Measurements from ENCODE around the gene ADGRG1. TPM values are rescaled to one million over a fixed set of nuclear protein-coding genes. Genes with fewer than 3 reads are reported as not detected.

The ADGRG1 gene
- polyA plus RNA-seq, 1 donor = 102 TPM

GRCh38 chr16:57637020-57637419 is 8.6 kb downstream of the ADGRG1 start:
- DNase-seq = no peak
- Histone ChIP-seq H3K9me3 (ENCODE audit: control insufficient read depth, low read depth, low read length) (no peaks in the 10 kb centered on the region), H3K27me3 (ENCODE audit: control insufficient read depth, insufficient read depth, low read length) (no peaks in the 10 kb centered on the region), H3K27ac (ENCODE audit: low read length) (no peak overlapping the region), H3K4me3 (ENCODE audit: low read length) (no peak overlapping the region), H3K36me3 (ENCODE audit: control insufficient read depth, insufficient read depth, low read length) (peaks cover 8% of the 10 kb centered on the region), H3K4me1 (ENCODE audit: control insufficient read depth, insufficient read depth, low read length) (peaks cover 49% of the 10 kb centered on the region)
- WGBS (ENCODE audit: insufficient coverage, low lambda C conversion rate) = no CpG with 5 or more reads among the region's 8 CpGs

GRCh38 chr16:57637424-57637823 is 9.0 kb downstream of the ADGRG1 start:
- peaks cover 49% of the 10 kb centered on the region for H3K4me1 ChIP-seq (ENCODE audit: control insufficient read depth, insufficient read depth, low read length)
- H3K27ac ChIP-seq (ENCODE audit: low read length) = no peak overlapping the region
- no peak overlapping the region for H3K4me3 ChIP-seq (ENCODE audit: low read length)
- no CpG with 5 or more reads among the region's 8 CpGs for WGBS (ENCODE audit: insufficient coverage, low lambda C conversion rate)
- H3K9me3 ChIP-seq (ENCODE audit: control insufficient read depth, low read depth, low read length) = no peaks in the 10 kb centered on the region
- H3K36me3 ChIP-seq (ENCODE audit: control insufficient read depth, insufficient read depth, low read length) = peaks cover 8% of the 10 kb centered on the region
- H3K27me3 ChIP-seq (ENCODE audit: control insufficient read depth, insufficient read depth, low read length) = no peaks in the 10 kb centered on the region
- DNase-seq = no peak

GRCh38 chr16:57637965-57638364 is 9.5 kb downstream of the ADGRG1 start:
- no CpG with 5 or more reads among the region's 6 CpGs for WGBS (ENCODE audit: insufficient coverage, low lambda C conversion rate)
- H3K9me3 ChIP-seq (ENCODE audit: control insufficient read depth, low read depth, low read length) = no peaks in the 10 kb centered on the region
- no peaks in the 10 kb centered on the region for H3K27me3 ChIP-seq (ENCODE audit: control insufficient read depth, insufficient read depth, low read length)
- no peak for DNase-seq
- no peak overlapping the region for H3K4me3 ChIP-seq (ENCODE audit: low read length)
- no peak overlapping the region for H3K27ac ChIP-seq (ENCODE audit: low read length)
- H3K4me1 ChIP-seq (ENCODE audit: control insufficient read depth, insufficient read depth, low read length) = peaks cover 50% of the 10 kb centered on the region
- peaks cover 9% of the 10 kb centered on the region for H3K36me3 ChIP-seq (ENCODE audit: control insufficient read depth, insufficient read depth, low read length)

GRCh38 chr16:57638381-57638780 is 10.0 kb downstream of the ADGRG1 start:
- Histone ChIP-seq H3K36me3 (ENCODE audit: control insufficient read depth, insufficient read depth, low read length) (peaks cover 9% of the 10 kb centered on the region), H3K4me3 (ENCODE audit: low read length) (no peak overlapping the region), H3K4me1 (ENCODE audit: control insufficient read depth, insufficient read depth, low read length) (peaks cover 53% of the 10 kb centered on the region), H3K9me3 (ENCODE audit: control insufficient read depth, low read depth, low read length) (no peaks in the 10 kb centered on the region), H3K27me3 (ENCODE audit: control insufficient read depth, insufficient read depth, low read length) (no peaks in the 10 kb centered on the region), H3K27ac (ENCODE audit: low read length) (no peak overlapping the region)
- no CpG with 5 or more reads among the region's 2 CpGs for WGBS (ENCODE audit: insufficient coverage, low lambda C conversion rate)
- DNase-seq = no peak

- WGBS (ENCODE audit: insufficient coverage, low lambda C conversion rate) = 63% methylated on average over 5 of the region's 23 CpGs
- Histone ChIP-seq H3K27ac (ENCODE audit: low read length) (no peak overlapping the region), H3K4me1 (ENCODE audit: control insufficient read depth, insufficient read depth, low read length) (peaks cover 51% of the 10 kb centered on the region)
These were observed 10.9 kb downstream of the ADGRG1 start for GRCh38 chr16:57639172-57639887.

GRCh38 chr16:57640185-57640584 is 11.8 kb downstream of the ADGRG1 start:
- no CpG with 5 or more reads among the region's 9 CpGs for WGBS (ENCODE audit: insufficient coverage, low lambda C conversion rate)
- Histone ChIP-seq H3K9me3 (ENCODE audit: control insufficient read depth, low read depth, low read length) (no peaks in the 10 kb centered on the region), H3K4me1 (ENCODE audit: control insufficient read depth, insufficient read depth, low read length) (peaks cover 44% of the 10 kb centered on the region), H3K36me3 (ENCODE audit: control insufficient read depth, insufficient read depth, low read length) (peaks cover 15% of the 10 kb centered on the region), H3K27me3 (ENCODE audit: control insufficient read depth, insufficient read depth, low read length) (no peaks in the 10 kb centered on the region), H3K27ac (ENCODE audit: low read length) (no peak overlapping the region), H3K4me3 (ENCODE audit: low read length) (no peak overlapping the region)
- no peak for DNase-seq

More at GRCh38 chr16:57639172-57639887, 10.9 kb downstream of the ADGRG1 start:
- peak; percentile 53 to 57 for DNase-seq
- no peaks in the 10 kb centered on the region for H3K27me3 ChIP-seq (ENCODE audit: control insufficient read depth, insufficient read depth, low read length)
- no peak overlapping the region for H3K4me3 ChIP-seq (ENCODE audit: low read length)
- peaks cover 12% of the 10 kb centered on the region for H3K36me3 ChIP-seq (ENCODE audit: control insufficient read depth, insufficient read depth, low read length)
- H3K9me3 ChIP-seq (ENCODE audit: control insufficient read depth, low read depth, low read length) = no peaks in the 10 kb centered on the region

- Histone ChIP-seq H3K36me3 (ENCODE audit: control insufficient read depth, insufficient read depth, low read length) (peaks cover 15% of the 10 kb centered on the region), H3K9me3 (ENCODE audit: control insufficient read depth, low read depth, low read length) (no peaks in the 10 kb centered on the region), H3K27me3 (ENCODE audit: control insufficient read depth, insufficient read depth, low read length) (no peaks in the 10 kb centered on the region), H3K4me1 (ENCODE audit: control insufficient read depth, insufficient read depth, low read length) (peaks cover 40% of the 10 kb centered on the region), H3K27ac (ENCODE audit: low read length) (no peak overlapping the region), H3K4me3 (ENCODE audit: low read length) (no peak overlapping the region)
- no CpG with 5 or more reads among the region's 8 CpGs for WGBS (ENCODE audit: insufficient coverage, low lambda C conversion rate)
- DNase-seq = no peak
These were observed 12.2 kb downstream of the ADGRG1 start for GRCh38 chr16:57640612-57641011.

GRCh38 chr16:57642160-57643135 is 14.0 kb downstream of the ADGRG1 start:
- peaks cover 12% of the 10 kb centered on the region for H3K36me3 ChIP-seq (ENCODE audit: control insufficient read depth, insufficient read depth, low read length)
- peak overlapping the region; percentile 64 for H3K27ac ChIP-seq (ENCODE audit: low read length)
- no CpG with 5 or more reads among the region's 11 CpGs for WGBS (ENCODE audit: insufficient coverage, low lambda C conversion rate)
- H3K4me3 ChIP-seq (ENCODE audit: low read length) = no peak overlapping the region
- H3K4me1 ChIP-seq (ENCODE audit: control insufficient read depth, insufficient read depth, low read length) = peaks cover 22% of the 10 kb centered on the region
- no peaks in the 10 kb centered on the region for H3K9me3 ChIP-seq (ENCODE audit: control insufficient read depth, low read depth, low read length)
- no peak for DNase-seq
- no peaks in the 10 kb centered on the region for H3K27me3 ChIP-seq (ENCODE audit: control insufficient read depth, insufficient read depth, low read length)

GRCh38 chr16:57643147-57643874 is 14.9 kb downstream of the ADGRG1 start:
- H3K27me3 ChIP-seq (ENCODE audit: control insufficient read depth, insufficient read depth, low read length) = no peaks in the 10 kb centered on the region
- H3K9me3 ChIP-seq (ENCODE audit: control insufficient read depth, low read depth, low read length) = no peaks in the 10 kb centered on the region
- H3K36me3 ChIP-seq (ENCODE audit: control insufficient read depth, insufficient read depth, low read length) = peaks cover 19% of the 10 kb centered on the region
- H3K4me1 ChIP-seq (ENCODE audit: control insufficient read depth, insufficient read depth, low read length) = peaks cover 17% of the 10 kb centered on the region
- DNase-seq = peak; percentile 31 to 54
- H3K27ac ChIP-seq (ENCODE audit: low read length) = peak overlapping the region; percentile 64
- H3K4me3 ChIP-seq (ENCODE audit: low read length) = no peak overlapping the region
- WGBS (ENCODE audit: insufficient coverage, low lambda C conversion rate) = no CpG with 5 or more reads among the region's 7 CpGs

GRCh38 chr16:57643910-57644309 is 15.5 kb downstream of the ADGRG1 start:
- no peaks in the 10 kb centered on the region for H3K27me3 ChIP-seq (ENCODE audit: control insufficient read depth, insufficient read depth, low read length)

More at GRCh38 chr16:57643910-57644309, 15.5 kb downstream of the ADGRG1 start:
- Histone ChIP-seq H3K36me3 (ENCODE audit: control insufficient read depth, insufficient read depth, low read length) (peaks cover 24% of the 10 kb centered on the region), H3K4me3 (ENCODE audit: low read length) (no peak overlapping the region), H3K4me1 (ENCODE audit: control insufficient read depth, insufficient read depth, low read length) (peaks cover 14% of the 10 kb centered on the region), H3K9me3 (ENCODE audit: control insufficient read depth, low read depth, low read length) (no peaks in the 10 kb centered on the region), H3K27ac (ENCODE audit: low read length) (no peak overlapping the region)
- WGBS (ENCODE audit: insufficient coverage, low lambda C conversion rate) = no CpG with 5 or more reads among the region's 9 CpGs
- no peak for DNase-seq

Measured in large intestine (tissue), 3 donors.